ENCODE measurements around the gene PDPN.

- TF ChIP-seq CTCF (IDR thresholded peaks at IDR 0.05) (no peak), EZH2 (IDR thresholded peaks at IDR 0.05) (no peak), EZH2phosphoT487 (IDR thresholded peaks at IDR 0.05) (no peak)
These were observed 40.9 kb downstream of the PDPN start for GRCh38 chr1:13624526-13624925.
